ENCODE measurements around the gene LRCH4. TPM values are rescaled to one million over a fixed set of nuclear protein-coding genes. Genes with fewer than 3 reads are reported as not detected.

LRCH4 gene
- total RNA-seq, 1 donor from 2014 or later: 26.6 TPM

- peaks cover 9% of the 10 kb centered on the region for H3K4me1 ChIP-seq
- no peaks in the 10 kb centered on the region for H3K27me3 ChIP-seq (ENCODE audit: low read depth)
- intact Hi-C loops (cut with micrococcal nuclease): no loop called here
- no peak overlapping the region for H3K4me3 ChIP-seq
- no peak for DNase-seq
- H3K36me3 ChIP-seq: no peaks in the 10 kb centered on the region
- no peak for TF ChIP-seq CTCF (IDR thresholded peaks at IDR 0.05; ENCODE audit: borderline replicate concordance)
- H3K9me3 ChIP-seq (replicated peaks): no peaks in the 10 kb centered on the region
- H3K27ac ChIP-seq (replicated peaks): no peak overlapping the region
These were observed 12.5 kb upstream of the LRCH4 start for GRCh38 chr7:100598425-100598824.

GRCh38 chr7:100595188-100595587, 9.3 kb upstream of the LRCH4 start:
- no peak for DNase-seq

GRCh38 chr7:100591596-100591995, 5.7 kb upstream of the LRCH4 start:
- intact Hi-C loops (cut with micrococcal nuclease): no loop called here
- Histone ChIP-seq H3K27ac (replicated peaks) (no peak overlapping the region), H3K36me3 (no peaks in the 10 kb centered on the region), H3K4me3 (no peak overlapping the region), H3K4me1 (peaks cover 20% of the 10 kb centered on the region), H3K27me3 (ENCODE audit: low read depth) (no peaks in the 10 kb centered on the region), H3K9me3 (replicated peaks) (no peaks in the 10 kb centered on the region)
- TF ChIP-seq CTCF (IDR thresholded peaks at IDR 0.05; ENCODE audit: borderline replicate concordance): no peak
- DNase-seq: no peak

More at GRCh38 chr7:100595188-100595587, 9.3 kb upstream of the LRCH4 start:
- Histone ChIP-seq H3K9me3 (replicated peaks) (no peaks in the 10 kb centered on the region), H3K36me3 (no peaks in the 10 kb centered on the region), H3K4me1 (peaks cover 6% of the 10 kb centered on the region), H3K4me3 (no peak overlapping the region), H3K27ac (replicated peaks) (no peak overlapping the region), H3K27me3 (ENCODE audit: low read depth) (no peaks in the 10 kb centered on the region)
- no peak for TF ChIP-seq CTCF (IDR thresholded peaks at IDR 0.05; ENCODE audit: borderline replicate concordance)
- intact Hi-C loops (cut with micrococcal nuclease): no loop called here

GRCh38 chr7:100590077-100590737, 4.3 kb upstream of the LRCH4 start:
- Histone ChIP-seq H3K27me3 (ENCODE audit: low read depth) (no peaks in the 10 kb centered on the region), H3K9me3 (replicated peaks) (no peaks in the 10 kb centered on the region), H3K27ac (replicated peaks) (peak overlapping the region; percentile 80), H3K36me3 (no peaks in the 10 kb centered on the region), H3K4me1 (peaks cover 28% of the 10 kb centered on the region), H3K4me3 (peak overlapping the region; percentile 56)
- no peak for DNase-seq
- no peak for TF ChIP-seq CTCF (IDR thresholded peaks at IDR 0.05; ENCODE audit: borderline replicate concordance)
- intact Hi-C loops (cut with micrococcal nuclease): no loop called here

- peaks cover 35% of the 10 kb centered on the region for H3K4me1 ChIP-seq
- no peaks in the 10 kb centered on the region for H3K27me3 ChIP-seq (ENCODE audit: low read depth)
- no peaks in the 10 kb centered on the region for H3K36me3 ChIP-seq
- H3K4me3 ChIP-seq: peak overlapping the region; percentile 56
- H3K27ac ChIP-seq (replicated peaks): peak overlapping the region; percentile 80
- intact Hi-C loops (cut with micrococcal nuclease): loop anchor here (10.0 kb wide), 1 partner anchor 105 kb away; the partner anchor contains the start of gene GIGYF1
- H3K9me3 ChIP-seq (replicated peaks): no peaks in the 10 kb centered on the region
- DNase-seq: no peak
- no peak for TF ChIP-seq CTCF (IDR thresholded peaks at IDR 0.05; ENCODE audit: borderline replicate concordance)
These were observed 3.5 kb upstream of the LRCH4 start for GRCh38 chr7:100589341-100589947.

Measured in left ventricle myocardium inferior (tissue), 1 donor.